ENCODE data around the gene FREM1. TPM values are rescaled to one million over a fixed set of nuclear protein-coding genes. Genes with fewer than 3 reads are reported as not detected.

The FREM1 gene
- total and polyA plus RNA-seq, 2 experiments from 2014 or later = 0.78 to 3.1 TPM

GRCh38 chr9:14908295-14909180, 1.7 kb downstream of the FREM1 start (continued):
- TF ChIP-seq ZNF462 (CRISPR knock-in tag; IDR thresholded peaks at IDR 0.05) (no peak), POLR2AphosphoS5 (IDR thresholded peaks at IDR 0.05; ENCODE audit: low read depth) (no peak), STAT1 (IDR thresholded peaks at IDR 0.05; ENCODE audit: unreplicated experiment) (no peak), REST (IDR thresholded peaks at IDR 0.05; ENCODE audit: unreplicated experiment) (no peak), ZNF331 (CRISPR knock-in tag; IDR thresholded peaks at IDR 0.05; ENCODE audit: low read depth) (no peak), JUNB (IDR thresholded peaks at IDR 0.05; ENCODE audit: unreplicated experiment) (no peak), CREB1 (CRISPR knock-in tag; IDR thresholded peaks at IDR 0.05; ENCODE audit: low read depth) (no peak), CTCF (conservative IDR thresholded peaks at IDR 0.05; ENCODE audit: low read depth in 2 of 2) (no peak), ZNF114 (CRISPR knock-in tag; IDR thresholded peaks at IDR 0.05) (no peak), NANOG (IDR thresholded peaks at IDR 0.05; ENCODE audit: borderline replicate concordance) (no peak)
